Dorsolateral prefrontal cortex (tissue), 118 donors: ENCODE data around the gene TPSD1. TPM values are rescaled to one million over a fixed set of nuclear protein-coding genes. Genes with fewer than 3 reads are reported as not detected.

Experiments
- total RNA-seq, 120 experiments: library from RNA; stranded (reverse); gene quantifications; one replicate each; pipeline versions ENCODE4 v1.2.3 to v1.2.4, GENCODE V29; 2022

TPSD1 gene
- total RNA-seq, 120 experiments from 2014 or later = 0.29 to 4.8 (median 1.0) TPM; not detected in 38

Other genes with a start within 250 kb of the TPSD1 start
- gene SSTR5, start 183.3 kb upstream of the TPSD1 start, total RNA-seq = under 1 TPM in 8 of 120 experiments, not detected in 112; 0.37 to 0.67 (median 0.44) TPM
- gene C1QTNF8, start 159.8 kb upstream of the TPSD1 start, total RNA-seq = under 1 TPM in 12 of 120 experiments, not detected in 108; 0.27 to 0.98 (median 0.49) TPM
- 10 to 100 TPM in 22 of 120 experiments, 1 to 10 TPM in 98; 2.5 to 14.6 (median 7.0) TPM for gene CACNA1H, start 103.0 kb upstream of the TPSD1 start, total RNA-seq
- gene TPSG1, start 30.8 kb upstream of the TPSD1 start, total RNA-seq = not detected
- 1 to 10 TPM in 23 of 120 experiments, under 1 TPM in 30, not detected in 67; 0.22 to 3.8 (median 0.94) TPM for gene TPSB2, start 25.9 kb upstream of the TPSD1 start, total RNA-seq
- 1 to 10 TPM in 3 of 120 experiments, under 1 TPM in 12, not detected in 105; 0.45 to 1.5 (median 0.74) TPM for gene TPSAB1, start 15.4 kb upstream of the TPSD1 start, total RNA-seq
- 100 to 1,000 TPM in 1 of 120 experiments, 10 to 100 TPM in 119; 66.6 to 108 (median 83.6) TPM for gene UBE2I, start 53.6 kb downstream of the TPSD1 start, total RNA-seq
- 100 to 1,000 TPM in 100 of 120 experiments, 10 to 100 TPM in 20; 24.1 to 289 (median 137) TPM for gene BAIAP3, start 77.6 kb downstream of the TPSD1 start, total RNA-seq
- 10 to 100 TPM; 30.3 to 68.2 (median 46.8) TPM for gene TSR3, start 95.8 kb downstream of the TPSD1 start, total RNA-seq
- gene GNPTG, start 95.9 kb downstream of the TPSD1 start, total RNA-seq = 100 to 1,000 TPM in 112 of 120 experiments, 10 to 100 TPM in 8; 85.9 to 151 (median 118) TPM
- gene UNKL, start 158.6 kb downstream of the TPSD1 start, total RNA-seq = 10 to 100 TPM; 25.4 to 69.9 (median 43.8) TPM
- gene UQCC4, start 164.7 kb downstream of the TPSD1 start, total RNA-seq = 10 to 100 TPM in 99 of 120 experiments, 1 to 10 TPM in 21; 6.3 to 19.7 (median 12.3) TPM
- gene PERCC1, start 175.0 kb downstream of the TPSD1 start, total RNA-seq = under 1 TPM in 2 of 120 experiments, not detected in 118; 0.58 to 0.76 TPM
- 10 to 100 TPM in 7 of 120 experiments, 1 to 10 TPM in 113; 1.0 to 15.2 (median 5.1) TPM for gene CCDC154, start 188.5 kb downstream of the TPSD1 start, total RNA-seq
- 100 to 1,000 TPM in 99 of 120 experiments, 10 to 100 TPM in 21; 75.5 to 169 (median 114) TPM for gene CLCN7, start 219.0 kb downstream of the TPSD1 start, total RNA-seq
- gene PTX4, start 232.9 kb downstream of the TPSD1 start, total RNA-seq = under 1 TPM in 21 of 120 experiments, not detected in 99; 0.29 to 0.85 (median 0.53) TPM
- gene TELO2, start 237.3 kb downstream of the TPSD1 start, total RNA-seq = 10 to 100 TPM; 21.6 to 46.8 (median 31.5) TPM